ENCODE measurements around the gene ITGAE. TPM values are rescaled to one million over a fixed set of nuclear protein-coding genes. Genes with fewer than 3 reads are reported as not detected.
"Not testable (repeated sequence)": the region's sequence is repeated elsewhere in the genome, so short reads cannot be mapped to it uniquely, and the experiment has no call there.

The ITGAE gene
- total RNA-seq, 1 experiment from 2014 or later: 14.7 TPM

DNA sequence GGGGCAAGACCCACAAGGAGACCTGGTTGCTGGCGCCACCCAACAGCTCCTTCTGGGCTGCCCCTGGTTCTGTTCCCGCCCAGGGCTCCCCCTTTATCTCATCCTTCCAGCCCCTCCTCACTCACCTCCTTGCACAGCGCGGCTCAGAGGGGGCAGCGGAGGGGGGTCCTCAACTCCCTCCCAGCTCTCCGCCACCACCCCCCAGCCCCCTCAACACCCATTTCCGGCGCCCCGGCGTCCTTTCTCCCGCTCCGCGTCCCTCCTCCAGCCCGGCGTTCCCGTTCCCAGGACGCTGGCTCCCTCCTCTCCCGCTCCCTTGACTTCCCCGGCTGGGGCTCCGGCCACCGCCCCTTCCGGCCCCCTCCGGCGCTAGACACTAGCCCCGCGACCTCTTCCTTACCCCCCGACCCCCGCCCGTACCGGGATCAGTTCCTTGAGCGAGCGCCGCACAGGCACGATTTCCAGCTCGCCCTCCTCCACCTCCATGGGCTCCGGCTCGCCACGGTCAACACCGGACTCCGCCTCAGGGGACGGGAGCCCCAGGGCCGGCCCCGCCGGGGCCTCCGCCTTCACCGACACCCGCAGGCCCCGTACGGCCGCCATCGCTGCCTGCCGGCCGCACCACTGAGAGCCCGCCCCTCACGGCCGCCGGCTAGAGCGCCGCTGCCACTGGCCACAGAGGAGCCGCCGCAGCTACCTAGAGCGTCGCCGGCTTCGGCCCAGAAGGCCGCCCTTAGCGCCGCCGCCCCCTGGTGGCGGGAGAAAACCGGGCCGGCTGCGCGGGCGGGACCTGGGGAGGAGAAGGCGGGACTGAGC, 44.8 kb upstream of the ITGAE start, which contains the start of gene NCBP3:
TSS of gene NCBP3 (minus strand) at position 626 of the 816 bp plus-strand sequence. CDS start at position 603, 23 bp downstream.
- Mint-ChIP-seq H3K27ac (ENCODE audit: unreplicated experiment) (peak within 1 kb of the TSS; percentile 27), H3K4me3 (ENCODE audit: low read depth, unreplicated experiment) (peak within 1 kb of the TSS; percentile 78), H3K9me3 (ENCODE audit: low read depth, unreplicated experiment) (no peaks in the 10 kb centered on the region), H3K4me1 (ENCODE audit: low read depth, unreplicated experiment) (no peaks in the 10 kb centered on the region), H3K36me3 (ENCODE audit: insufficient read depth, unreplicated experiment) (peaks cover 30% of the 10 kb centered on the region), H3K27me3 (ENCODE audit: unreplicated experiment) (peaks cover 16% of the 10 kb centered on the region)
- TF ChIP-seq, protein P1, sequence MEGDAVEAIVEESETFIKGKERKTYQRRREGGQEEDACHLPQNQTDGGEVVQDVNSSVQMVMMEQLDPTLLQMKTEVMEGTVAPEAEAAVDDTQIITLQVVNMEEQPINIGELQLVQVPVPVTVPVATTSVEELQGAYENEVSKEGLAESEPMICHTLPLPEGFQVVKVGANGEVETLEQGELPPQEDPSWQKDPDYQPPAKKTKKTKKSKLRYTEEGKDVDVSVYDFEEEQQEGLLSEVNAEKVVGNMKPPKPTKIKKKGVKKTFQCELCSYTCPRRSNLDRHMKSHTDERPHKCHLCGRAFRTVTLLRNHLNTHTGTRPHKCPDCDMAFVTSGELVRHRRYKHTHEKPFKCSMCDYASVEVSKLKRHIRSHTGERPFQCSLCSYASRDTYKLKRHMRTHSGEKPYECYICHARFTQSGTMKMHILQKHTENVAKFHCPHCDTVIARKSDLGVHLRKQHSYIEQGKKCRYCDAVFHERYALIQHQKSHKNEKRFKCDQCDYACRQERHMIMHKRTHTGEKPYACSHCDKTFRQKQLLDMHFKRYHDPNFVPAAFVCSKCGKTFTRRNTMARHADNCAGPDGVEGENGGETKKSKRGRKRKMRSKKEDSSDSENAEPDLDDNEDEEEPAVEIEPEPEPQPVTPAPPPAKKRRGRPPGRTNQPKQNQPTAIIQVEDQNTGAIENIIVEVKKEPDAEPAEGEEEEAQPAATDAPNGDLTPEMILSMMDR (IDR thresholded peaks at IDR 0.05; ENCODE audit: unreplicated experiment): peak; percentile 41
- CTCF ChIA-PET: interaction anchor here (0.5 to 2.1 kb wide), 9 partner anchors 10 to 252 kb away, joined by 3 to 10 read pairs (median 3); no protein-coding TSS in a partner anchor
- no TSS peak for BruUV-seq (replicated peaks)
- peak; percentile 84 for DNase-seq
- intact Hi-C loops (cut with micrococcal nuclease; ENCODE audit: unreplicated experiment): no loop called here

DNA sequence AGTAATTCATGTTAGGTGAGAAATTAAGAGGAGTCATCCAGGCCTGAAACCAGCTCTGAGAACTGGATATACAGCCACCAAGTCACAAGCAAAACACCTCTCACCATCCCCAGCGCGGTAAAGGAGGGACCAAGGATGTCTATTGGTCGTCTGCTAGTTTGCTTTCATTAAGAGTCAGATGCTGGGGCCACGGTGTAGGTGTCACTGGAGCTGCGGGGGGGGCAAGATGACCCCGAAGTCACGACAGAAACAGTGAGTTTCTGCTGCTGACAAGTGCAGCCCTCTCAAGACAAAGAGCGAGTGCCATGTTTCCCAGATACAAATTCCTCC, 44.3 kb upstream of the ITGAE start:
- H3K4me3 Mint-ChIP-seq (ENCODE audit: low read depth, unreplicated experiment): peak overlapping the region; percentile 78
- H3K27me3 Mint-ChIP-seq (ENCODE audit: unreplicated experiment): peaks cover 10% of the 10 kb centered on the region
- H3K9me3 Mint-ChIP-seq (ENCODE audit: low read depth, unreplicated experiment): no peaks in the 10 kb centered on the region
- TF ChIP-seq, protein P1 (IDR thresholded peaks at IDR 0.05; ENCODE audit: unreplicated experiment): no peak
- no TSS peak for BruUV-seq (replicated peaks)
- intact Hi-C loops (cut with micrococcal nuclease; ENCODE audit: unreplicated experiment): no loop called here
- no peaks in the 10 kb centered on the region for H3K4me1 Mint-ChIP-seq (ENCODE audit: low read depth, unreplicated experiment)
- peak overlapping the region; percentile 27 for H3K27ac Mint-ChIP-seq (ENCODE audit: unreplicated experiment)
- peaks cover 33% of the 10 kb centered on the region for H3K36me3 Mint-ChIP-seq (ENCODE audit: insufficient read depth, unreplicated experiment)
- DNase-seq: no peak
- CTCF ChIA-PET: interaction anchor here (2.1 kb wide), 1 partner anchor 107 kb away, joined by 9 read pairs; no protein-coding TSS in a partner anchor

DNA sequence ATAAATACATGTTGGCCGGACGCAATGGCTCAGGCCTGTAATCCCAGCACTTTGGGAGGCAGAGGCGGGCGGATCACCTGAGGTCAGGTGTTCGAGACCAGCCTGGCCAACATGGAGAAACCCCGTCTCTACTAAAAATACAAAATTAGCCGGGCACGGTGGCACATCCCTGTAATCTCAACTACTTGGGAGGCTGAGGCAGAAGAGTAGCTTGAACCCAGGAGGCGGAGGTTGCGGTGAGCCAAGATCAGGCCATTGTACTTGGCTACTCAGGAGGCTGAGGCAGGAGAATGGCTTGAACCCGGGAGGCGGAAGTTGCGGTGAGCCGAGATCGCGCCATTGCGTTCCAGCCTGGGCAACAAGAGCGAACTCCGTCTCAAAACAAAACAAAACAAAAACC, 43.6 kb upstream of the ITGAE start:
- H3K9me3 Mint-ChIP-seq (ENCODE audit: low read depth, unreplicated experiment); H3K27ac Mint-ChIP-seq (ENCODE audit: unreplicated experiment); DNase-seq; intact Hi-C loops (cut with micrococcal nuclease; ENCODE audit: unreplicated experiment); H3K27me3 Mint-ChIP-seq (ENCODE audit: unreplicated experiment); H3K4me1 Mint-ChIP-seq (ENCODE audit: low read depth, unreplicated experiment); H3K4me3 Mint-ChIP-seq (ENCODE audit: low read depth, unreplicated experiment); BruUV-seq (replicated peaks): not testable (repeated sequence)
- CTCF ChIA-PET: interaction anchor here (1.0 to 2.1 kb wide), 3 partner anchors 16 to 107 kb away, joined by 3 to 9 read pairs (median 8); no protein-coding TSS in a partner anchor
- H3K36me3 Mint-ChIP-seq (ENCODE audit: insufficient read depth, unreplicated experiment): peaks cover 33% of the 10 kb centered on the region

DNA sequence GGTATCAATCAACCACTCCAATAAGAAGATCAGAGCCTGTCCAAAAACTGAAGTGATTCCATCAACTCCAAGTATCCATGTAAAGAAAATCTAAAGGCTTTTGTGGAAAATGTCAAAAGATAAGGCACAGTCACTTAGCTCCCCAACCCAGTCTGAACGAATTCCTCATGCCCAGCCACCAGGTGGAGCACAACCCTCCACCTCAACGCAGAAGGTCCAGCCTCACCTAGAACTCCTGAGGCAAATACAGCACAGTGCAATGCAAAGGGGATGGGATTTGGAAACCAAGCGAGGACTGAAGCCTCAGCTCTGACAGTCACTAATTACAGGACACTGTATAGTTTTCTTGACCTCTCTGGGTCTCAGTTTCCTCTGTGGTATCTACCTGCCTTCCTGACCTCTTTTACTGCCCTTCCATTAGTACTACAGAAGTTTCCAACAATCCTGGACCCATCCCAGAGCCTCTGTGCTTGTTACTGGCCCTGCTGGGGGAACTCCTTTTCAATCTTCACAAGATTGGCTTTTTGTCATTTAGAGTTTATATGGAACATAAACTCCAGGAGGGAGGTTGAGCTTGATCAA, 43.0 kb upstream of the ITGAE start:
- TF ChIP-seq, protein P1 (IDR thresholded peaks at IDR 0.05; ENCODE audit: unreplicated experiment): peak; percentile 36
- no peak overlapping the region for H3K4me3 Mint-ChIP-seq (ENCODE audit: low read depth, unreplicated experiment)
- peak; percentile 63 for DNase-seq
- no peaks in the 10 kb centered on the region for H3K9me3 Mint-ChIP-seq (ENCODE audit: low read depth, unreplicated experiment)
- no peaks in the 10 kb centered on the region for H3K27me3 Mint-ChIP-seq (ENCODE audit: unreplicated experiment)
- H3K36me3 Mint-ChIP-seq (ENCODE audit: insufficient read depth, unreplicated experiment): peaks cover 33% of the 10 kb centered on the region
- no TSS peak for BruUV-seq (replicated peaks)
- CTCF ChIA-PET: interaction anchor here (0.6 to 1.7 kb wide), 7 partner anchors 16 to 1058 kb away, joined by 3 to 8 read pairs (median 4); no protein-coding TSS in a partner anchor
- H3K27ac Mint-ChIP-seq (ENCODE audit: unreplicated experiment): no peak overlapping the region
- intact Hi-C loops (cut with micrococcal nuclease; ENCODE audit: unreplicated experiment): no loop called here
- H3K4me1 Mint-ChIP-seq (ENCODE audit: low read depth, unreplicated experiment): no peaks in the 10 kb centered on the region
